OCI-LY7 (cell line): ENCODE data around the gene PCK2. TPM values are rescaled to one million over a fixed set of nuclear protein-coding genes. Genes with fewer than 3 reads are reported as not detected.

Source experiments
- BruUV-seq: library from RNA; stranded (reverse); fragments of 400-500 nt; replicated peaks from 2 replicates; lab custom pipeline; 2021; lab: Mats Ljungman, UMichigan
- CTCF ChIA-PET: fragments of 300-600 bp; sonication (Branson Sonifier 250); formaldehyde crosslinking; loops from one replicate; lab custom pipeline; 2022; ENCODE audit warnings: antibody characterized with exemption; ENCODE audit not compliant: unreplicated experiment; lab: Charles Lee
- POLR2A ChIA-PET: fragments of 300-600 bp; sonication (Branson Sonifier 250); formaldehyde crosslinking; loops from one replicate; lab custom pipeline; 2022; ENCODE audit warnings: antibody characterized with exemption; lab: Charles Lee
- DNase-seq: peaks from one replicate; pipeline ENCODE4 v3.0.0-alpha.2; 2015; ENCODE audit warnings: low spot score
- H2AFZ ChIP-seq: fragments of 200-600 bp; sonication (generic), shearing (Covaris generic); 2 replicates; pipeline ENCODE4 v1.6.1; 2014; ENCODE audit warnings: mild to moderate bottlenecking, antibody characterized with exemption, low read length, moderate library complexity
- H3K27ac ChIP-seq: fragments of 200-600 bp; sonication (generic); 2 replicates; pipeline ENCODE4 v1.5.1; 2014; ENCODE audit warnings: mixed run types, low read depth, mild to moderate bottlenecking, moderate library complexity, low read length, inconsistent platforms; ENCODE audit not compliant: poor library complexity, severe bottlenecking
- H3K36me3 ChIP-seq: fragments of 200-600 bp; sonication (generic); 2 replicates; pipeline ENCODE4 v1.6.1; 2014; ENCODE audit warnings: mild to moderate bottlenecking, antibody characterized with exemption, low read length, moderate library complexity, mixed read lengths; ENCODE audit not compliant: insufficient read depth
- H3K4me1 ChIP-seq: fragments of 200-600 bp; sonication (generic); 2 replicates; pipeline ENCODE4 v1.5.1; 2014; ENCODE audit warnings: mild to moderate bottlenecking, low read length; ENCODE audit not compliant: insufficient read depth, poor library complexity, severe bottlenecking
- H3K4me2 ChIP-seq: fragments of 200-600 bp; sonication (generic); 2 replicates; pipeline ENCODE4 v1.6.1; 2014; ENCODE audit warnings: mild to moderate bottlenecking, low read length
- H3K4me3 ChIP-seq: fragments of 200-600 bp; sonication (generic); 2 replicates; pipeline ENCODE4 v1.5.1; 2014; ENCODE audit warnings: mild to moderate bottlenecking, low read depth, low read length; ENCODE audit not compliant: poor library complexity, severe bottlenecking
- H3K79me2 ChIP-seq: fragments of 200-600 bp; sonication (generic); 2 replicates; pipeline ENCODE4 v1.6.1; 2016; ENCODE audit warnings: low read depth, mild to moderate bottlenecking, low read length, moderate library complexity, mixed read lengths; ENCODE audit not compliant: insufficient read depth
- H3K9me2 ChIP-seq: fragments of 200-600 bp; sonication (generic); 2 replicates; pipeline ENCODE4 v1.6.1; 2016; ENCODE audit warnings: mild to moderate bottlenecking, low read length, mixed read lengths; ENCODE audit not compliant: insufficient read depth
- H3K9me3 ChIP-seq: fragments of 200-600 bp; sonication (generic); 2 replicates; pipeline ENCODE4 v1.6.1; 2014; ENCODE audit warnings: mild to moderate bottlenecking, mixed run types, low read length, mixed read lengths
- H4K20me1 ChIP-seq: fragments of 200-600 bp; sonication (generic); 2 replicates; pipeline ENCODE4 v1.6.1; 2014; ENCODE audit warnings: mild to moderate bottlenecking, antibody characterized with exemption, low read length, moderate library complexity, mixed read lengths; ENCODE audit not compliant: insufficient read depth
- EZH2phosphoT487 ChIP-seq: fragments of 200-600 bp; sonication (generic); IDR thresholded peaks from 2 replicates; pipeline ENCODE4 v1.6.1; 2018; ENCODE audit warnings: low read depth, borderline replicate concordance, mild to moderate bottlenecking, mixed run types, antibody characterized with exemption, low read length, moderate library complexity, mixed read lengths
- intact Hi-C: fragments of 100-400 bp; cut with micrococcal nuclease; formaldehyde crosslinking; loops from one replicate; pipeline ENCODE4 v1.10.0; 2022; ENCODE audit not compliant: unreplicated experiment
- total RNA-seq, 2 experiments: library from RNA; depleted of rRNA in 1 of 2; stranded (reverse); fragments of >200 nt in 1 of 2; shearing (Covaris generic) in 1 of 2; gene quantifications; 2 replicates each; pipeline ENCODE4 v1.2.3, GENCODE V29; 2014 to 2022
- TF ChIP-seq, protein P1 (sequence below): fragments of 200-600 bp; sonication (generic); conservative IDR thresholded peaks from 2 replicates; pipeline ENCODE4 v1.5.1; 2014; ENCODE audit warnings: mild to moderate bottlenecking, antibody characterized with exemption, low read length, moderate library complexity, mixed read lengths

The PCK2 gene
- total RNA-seq, 2 experiments from 2014 or later, result 43.6 to 130 TPM

DNA sequence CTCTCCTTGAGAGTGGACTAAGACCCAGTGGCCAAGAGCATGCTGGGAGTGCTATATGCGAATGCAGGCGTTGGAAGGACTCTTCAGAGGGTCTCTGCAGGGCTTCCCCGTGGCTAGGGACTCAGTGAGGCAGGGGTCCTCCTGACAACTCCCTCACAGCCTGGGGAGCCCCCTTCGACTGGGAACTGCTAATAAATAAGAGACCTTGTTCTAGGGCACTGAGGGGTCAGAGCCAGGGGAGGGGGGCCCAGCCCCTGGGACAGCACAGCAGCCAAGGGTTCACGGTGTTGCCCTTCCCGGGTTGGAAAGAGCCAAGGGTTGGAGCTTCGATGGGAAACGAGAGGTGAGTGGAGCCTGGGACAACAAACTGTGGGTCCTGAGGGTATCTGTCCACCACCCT lies 28.7 kb upstream of the PCK2 start:
- TF ChIP-seq, protein P1, sequence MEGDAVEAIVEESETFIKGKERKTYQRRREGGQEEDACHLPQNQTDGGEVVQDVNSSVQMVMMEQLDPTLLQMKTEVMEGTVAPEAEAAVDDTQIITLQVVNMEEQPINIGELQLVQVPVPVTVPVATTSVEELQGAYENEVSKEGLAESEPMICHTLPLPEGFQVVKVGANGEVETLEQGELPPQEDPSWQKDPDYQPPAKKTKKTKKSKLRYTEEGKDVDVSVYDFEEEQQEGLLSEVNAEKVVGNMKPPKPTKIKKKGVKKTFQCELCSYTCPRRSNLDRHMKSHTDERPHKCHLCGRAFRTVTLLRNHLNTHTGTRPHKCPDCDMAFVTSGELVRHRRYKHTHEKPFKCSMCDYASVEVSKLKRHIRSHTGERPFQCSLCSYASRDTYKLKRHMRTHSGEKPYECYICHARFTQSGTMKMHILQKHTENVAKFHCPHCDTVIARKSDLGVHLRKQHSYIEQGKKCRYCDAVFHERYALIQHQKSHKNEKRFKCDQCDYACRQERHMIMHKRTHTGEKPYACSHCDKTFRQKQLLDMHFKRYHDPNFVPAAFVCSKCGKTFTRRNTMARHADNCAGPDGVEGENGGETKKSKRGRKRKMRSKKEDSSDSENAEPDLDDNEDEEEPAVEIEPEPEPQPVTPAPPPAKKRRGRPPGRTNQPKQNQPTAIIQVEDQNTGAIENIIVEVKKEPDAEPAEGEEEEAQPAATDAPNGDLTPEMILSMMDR, result no peak
- no peak for TF ChIP-seq EZH2phosphoT487
- Histone ChIP-seq H3K9me2 (no peaks in the 10 kb centered on the region), H3K79me2 (no peaks in the 10 kb centered on the region), H3K4me3 (no peak overlapping the region), H4K20me1 (no peaks in the 10 kb centered on the region), H3K4me2 (no peak overlapping the region), H3K27ac (no peak overlapping the region), H2AFZ (no peak overlapping the region), H3K4me1 (no peaks in the 10 kb centered on the region), H3K36me3 (no peaks in the 10 kb centered on the region), H3K9me3 (no peaks in the 10 kb centered on the region)
- no peak for DNase-seq
- ChIA-PET POLR2A (no interaction called here), CTCF (interaction anchor here (0.6 kb wide), 1 partner anchor 11 kb away, joined by 3 read pairs; no protein-coding TSS in a partner anchor)
- intact Hi-C loops, result no loop called here
- no TSS peak for BruUV-seq

DNA sequence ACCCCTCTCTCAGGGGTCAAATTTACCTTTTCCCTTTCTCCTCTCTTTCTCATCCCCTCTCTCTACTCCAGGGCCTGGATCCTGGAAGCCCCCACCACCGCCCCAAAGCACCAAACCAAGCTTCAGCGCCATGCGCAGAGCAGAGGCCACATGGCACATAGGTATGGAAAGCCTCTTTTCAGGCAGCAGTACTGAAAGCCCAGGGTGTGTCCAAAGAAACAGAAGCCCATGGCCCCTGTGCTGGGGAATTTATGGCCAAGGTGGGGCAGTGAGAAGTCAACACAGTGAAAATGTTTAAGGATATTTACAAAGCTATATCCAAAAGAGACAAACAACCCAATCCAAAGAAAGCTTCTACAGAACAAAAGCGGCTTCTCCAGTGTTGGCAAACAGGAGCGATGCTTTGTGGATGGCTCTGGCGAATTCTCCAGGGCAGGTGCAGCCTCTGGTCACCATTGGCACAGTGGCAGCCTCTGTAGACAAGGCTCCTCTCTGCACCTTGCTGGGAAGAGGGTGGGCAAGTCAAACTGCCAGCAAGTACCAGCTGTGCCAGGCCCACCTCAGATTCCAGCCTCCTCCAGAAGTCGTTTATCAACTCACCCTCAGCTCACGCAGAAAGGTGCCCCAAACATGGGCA lies 27.5 kb upstream of the PCK2 start:
- Histone ChIP-seq H3K4me2 (no peak overlapping the region), H4K20me1 (no peaks in the 10 kb centered on the region), H3K4me1 (no peaks in the 10 kb centered on the region), H3K9me2 (no peaks in the 10 kb centered on the region), H3K36me3 (no peaks in the 10 kb centered on the region), H3K4me3 (no peak overlapping the region), H2AFZ (no peak overlapping the region), H3K27ac (no peak overlapping the region), H3K9me3 (no peaks in the 10 kb centered on the region), H3K79me2 (no peaks in the 10 kb centered on the region)
- ChIA-PET CTCF (no interaction called here), POLR2A (interaction anchor here (1.0 kb wide), 1 partner anchor 16 kb away, joined by 4 read pairs; no protein-coding TSS in a partner anchor)
- TF ChIP-seq, protein P1, result no peak
- TF ChIP-seq EZH2phosphoT487, result no peak
- no peak for DNase-seq
- no TSS peak for BruUV-seq
- intact Hi-C loops, result no loop called here
